Measurements from ENCODE around the gene ANKRD13A.

DNA sequence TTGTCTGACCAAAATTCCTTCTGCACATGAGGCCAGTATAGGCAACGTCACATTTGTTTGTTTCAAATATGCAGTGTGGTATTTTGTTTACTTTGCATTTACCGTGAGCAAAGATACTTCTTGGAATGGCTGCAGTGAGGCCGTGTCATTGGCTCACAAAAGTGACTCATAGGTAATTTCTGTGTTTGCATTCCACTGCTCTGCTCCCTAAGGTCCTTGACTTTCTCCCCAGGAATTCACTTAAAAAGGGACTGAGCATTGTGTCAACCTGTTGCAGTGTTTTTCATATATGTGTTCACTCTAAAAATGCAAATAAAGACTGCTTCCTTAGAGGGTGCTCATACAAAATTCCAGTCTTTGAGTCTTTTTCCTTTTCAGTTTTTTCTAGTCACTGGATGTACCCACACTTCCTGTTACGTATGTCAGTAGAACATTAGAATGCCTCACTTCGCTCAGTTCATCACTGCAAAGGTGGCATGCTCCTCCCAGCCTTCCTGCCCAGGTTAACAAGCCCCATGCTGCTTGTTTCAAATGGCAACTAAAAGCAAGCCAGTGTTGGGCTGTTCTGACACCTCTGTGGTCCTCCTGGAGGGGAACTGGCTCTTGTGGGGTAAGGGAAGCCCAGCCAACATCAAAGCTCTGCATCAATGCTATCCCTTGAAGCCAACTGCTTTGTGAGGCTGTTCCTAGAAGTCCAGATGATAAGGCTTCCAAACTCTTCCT lies 40.0 kb downstream of the ANKRD13A start:
- TF ChIP-seq POLR2A (IDR thresholded peaks at IDR 0.05; ENCODE audit: borderline replicate concordance, extremely low read depth, insufficient read depth, insufficient read length): no peak
- TF ChIP-seq, protein P1, sequence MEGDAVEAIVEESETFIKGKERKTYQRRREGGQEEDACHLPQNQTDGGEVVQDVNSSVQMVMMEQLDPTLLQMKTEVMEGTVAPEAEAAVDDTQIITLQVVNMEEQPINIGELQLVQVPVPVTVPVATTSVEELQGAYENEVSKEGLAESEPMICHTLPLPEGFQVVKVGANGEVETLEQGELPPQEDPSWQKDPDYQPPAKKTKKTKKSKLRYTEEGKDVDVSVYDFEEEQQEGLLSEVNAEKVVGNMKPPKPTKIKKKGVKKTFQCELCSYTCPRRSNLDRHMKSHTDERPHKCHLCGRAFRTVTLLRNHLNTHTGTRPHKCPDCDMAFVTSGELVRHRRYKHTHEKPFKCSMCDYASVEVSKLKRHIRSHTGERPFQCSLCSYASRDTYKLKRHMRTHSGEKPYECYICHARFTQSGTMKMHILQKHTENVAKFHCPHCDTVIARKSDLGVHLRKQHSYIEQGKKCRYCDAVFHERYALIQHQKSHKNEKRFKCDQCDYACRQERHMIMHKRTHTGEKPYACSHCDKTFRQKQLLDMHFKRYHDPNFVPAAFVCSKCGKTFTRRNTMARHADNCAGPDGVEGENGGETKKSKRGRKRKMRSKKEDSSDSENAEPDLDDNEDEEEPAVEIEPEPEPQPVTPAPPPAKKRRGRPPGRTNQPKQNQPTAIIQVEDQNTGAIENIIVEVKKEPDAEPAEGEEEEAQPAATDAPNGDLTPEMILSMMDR (IDR thresholded peaks at IDR 0.05 in 2 of 3, conservative IDR thresholded peaks at IDR 0.05 in 1 of 3; ENCODE audit: borderline replicate concordance in 1 of 3, insufficient read depth in 1 of 3, low read depth in 2 of 3, low read length in 2 of 3): no peak
- TF ChIP-seq, protein P2, sequence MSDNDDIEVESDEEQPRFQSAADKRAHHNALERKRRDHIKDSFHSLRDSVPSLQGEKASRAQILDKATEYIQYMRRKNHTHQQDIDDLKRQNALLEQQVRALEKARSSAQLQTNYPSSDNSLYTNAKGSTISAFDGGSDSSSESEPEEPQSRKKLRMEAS (IDR thresholded peaks at IDR 0.05): no peak
